Astrocyte (in vitro differentiated cells and primary cell): ENCODE data around the gene MLPH. TPM values are rescaled to one million over a fixed set of nuclear protein-coding genes. Genes with fewer than 3 reads are reported as not detected.

ENCODE experiments used
- DNase-seq: peaks from one replicate; pipeline ENCODE4 v3.0.0-alpha.2; 2010; ENCODE audit warnings: low read depth
- FAIRE-seq: peaks from 2 replicates; lab custom pipeline; 2011; peaks lifted over from hg19 to GRCh38; lab: Jason Lieb, UNC
- H2AFZ ChIP-seq: 2 replicates; pipeline ENCODE4 v1.6.0; 2012; ENCODE audit warnings: low read depth, low read length, inconsistent platforms
- H3K27ac ChIP-seq: 2 replicates; pipeline ENCODE4 v1.5.1; 2011; ENCODE audit warnings: low read depth, low read length, inconsistent platforms
- H3K27me3 ChIP-seq: 2 replicates; pipeline ENCODE4 v1.6.0; 2011; ENCODE audit warnings: low read length, inconsistent platforms; ENCODE audit not compliant: insufficient read depth
- H3K36me3 ChIP-seq: 2 replicates; pipeline ENCODE4 v1.5.1; 2011; ENCODE audit warnings: low read length, inconsistent platforms; ENCODE audit not compliant: insufficient read depth
- H3K4me1 ChIP-seq: 2 replicates; pipeline ENCODE4 v1.5.1; 2011; ENCODE audit warnings: low read length, inconsistent platforms; ENCODE audit not compliant: insufficient read depth
- H3K4me2 ChIP-seq: 2 replicates; pipeline ENCODE4 v1.6.0; 2012; ENCODE audit warnings: low read length, inconsistent platforms
- H3K4me3 ChIP-seq: 2 replicates; pipeline ENCODE4 v1.5.1; 2011; ENCODE audit warnings: low read depth, mild to moderate bottlenecking, low read length, inconsistent platforms; ENCODE audit not compliant: insufficient read depth
- H3K79me2 ChIP-seq: 2 replicates; pipeline ENCODE4 v1.6.0; 2012; ENCODE audit warnings: mild to moderate bottlenecking, low read length, inconsistent platforms; ENCODE audit not compliant: insufficient read depth
- H3K9ac ChIP-seq: 2 replicates; pipeline ENCODE4 v1.6.0; 2012; ENCODE audit warnings: mild to moderate bottlenecking, low read length, inconsistent platforms
- H3K9me3 ChIP-seq: 2 replicates; pipeline ENCODE4 v1.5.1; 2012; ENCODE audit warnings: low read depth, mild to moderate bottlenecking, low read length, inconsistent platforms; ENCODE audit not compliant: insufficient read depth
- H4K20me1 ChIP-seq: 2 replicates; pipeline ENCODE4 v1.6.0; 2012; ENCODE audit warnings: low read length, inconsistent platforms; ENCODE audit not compliant: insufficient read depth
- H3K27ac Mint-ChIP-seq: one replicate; pipeline ENCODE4 v1.8.0; 2021; ENCODE audit warnings: mild to moderate bottlenecking, mixed read lengths; ENCODE audit not compliant: unreplicated experiment
- H3K27me3 Mint-ChIP-seq: one replicate; pipeline ENCODE4 v1.8.0; 2021; ENCODE audit warnings: low read depth, mixed read lengths; ENCODE audit not compliant: unreplicated experiment
- H3K36me3 Mint-ChIP-seq: one replicate; pipeline ENCODE4 v1.8.0; 2021; ENCODE audit warnings: low read depth, mixed read lengths; ENCODE audit not compliant: unreplicated experiment
- H3K4me1 Mint-ChIP-seq: one replicate; pipeline ENCODE4 v1.8.0; 2021; ENCODE audit warnings: low read depth, mixed read lengths; ENCODE audit not compliant: unreplicated experiment
- H3K4me3 Mint-ChIP-seq: one replicate; pipeline ENCODE4 v1.8.0; 2021; ENCODE audit warnings: mild to moderate bottlenecking, moderate library complexity, mixed read lengths; ENCODE audit not compliant: unreplicated experiment
- H3K9me3 Mint-ChIP-seq: one replicate; pipeline ENCODE4 v1.8.0; 2021; ENCODE audit warnings: mild to moderate bottlenecking, mixed read lengths; ENCODE audit not compliant: unreplicated experiment
- CTCF ChIP-seq: IDR thresholded peaks from 2 replicates; pipeline ENCODE4 v1.5.1; 2011; ENCODE audit warnings: low read depth, mild to moderate bottlenecking, inconsistent platforms, low read length, moderate library complexity; ENCODE audit not compliant: insufficient read depth
- EZH2 ChIP-seq: IDR thresholded peaks from 2 replicates; pipeline ENCODE4 v1.6.1; 2012; ENCODE audit warnings: mild to moderate bottlenecking, low read length, inconsistent platforms; ENCODE audit not compliant: insufficient read depth
- total RNA-seq: library from RNA; stranded (reverse); gene quantifications from 2 replicates; pipeline ENCODE4 v1.2.1, GENCODE V29; 2021

The MLPH gene
- total RNA-seq, 1 donor from 2014 or later: 14.2 TPM

DNA sequence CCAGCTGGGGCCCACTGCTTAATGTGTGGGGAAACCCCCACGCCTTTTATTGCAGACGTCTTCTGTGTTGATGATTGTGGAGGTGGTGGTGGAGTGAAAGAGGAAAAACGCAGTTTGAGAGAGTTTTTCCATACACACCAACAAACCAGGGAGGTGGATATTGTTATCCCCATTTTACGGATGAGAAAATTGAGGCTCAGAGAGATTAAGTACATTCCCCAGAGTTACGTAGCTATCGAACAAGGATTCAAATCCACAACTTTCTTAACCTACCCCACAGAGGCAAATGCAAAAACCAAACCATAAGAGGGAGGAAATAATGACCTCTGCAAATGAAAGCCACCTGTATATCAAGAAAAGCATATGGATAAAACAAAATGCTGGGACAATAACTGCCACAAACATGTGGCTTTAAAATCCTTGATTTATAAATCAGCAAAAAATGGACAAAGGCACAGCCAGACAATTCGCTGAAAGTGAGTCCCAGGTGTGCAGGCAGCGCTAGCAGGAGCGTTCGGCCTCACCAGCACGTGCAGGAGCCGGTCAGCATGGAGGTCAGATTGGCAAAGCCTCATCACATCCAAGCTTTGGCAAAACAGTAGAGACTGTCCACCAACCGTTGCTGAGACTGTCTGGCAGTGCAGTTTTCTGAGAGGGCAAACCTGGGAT is 116.1 kb downstream of the MLPH start:
- H3K4me3 Mint-ChIP-seq: no peak overlapping the region
- H3K9me3 Mint-ChIP-seq: peaks cover 1% of the 10 kb centered on the region
- H3K36me3 Mint-ChIP-seq: no peaks in the 10 kb centered on the region
- Histone ChIP-seq H2AFZ (peak overlapping the region; percentile 76), H3K36me3 (no peaks in the 10 kb centered on the region), H3K4me1 (peaks cover 10% of the 10 kb centered on the region), H3K9ac (no peak overlapping the region), H3K4me3 (peak overlapping the region; percentile 18), H3K4me2 (peak overlapping the region; percentile 80), H3K27me3 (no peaks in the 10 kb centered on the region), H4K20me1 (no peaks in the 10 kb centered on the region), H3K9me3 (no peaks in the 10 kb centered on the region), H3K27ac (no peak overlapping the region), H3K79me2 (no peaks in the 10 kb centered on the region)
- peaks cover 22% of the 10 kb centered on the region for H3K27me3 Mint-ChIP-seq
- DNase-seq: no peak
- H3K27ac Mint-ChIP-seq: peak overlapping the region; percentile 55
- TF ChIP-seq CTCF (no peak), EZH2 (no peak)
- H3K4me1 Mint-ChIP-seq: peaks cover 6% of the 10 kb centered on the region
- FAIRE-seq: no peak

DNA sequence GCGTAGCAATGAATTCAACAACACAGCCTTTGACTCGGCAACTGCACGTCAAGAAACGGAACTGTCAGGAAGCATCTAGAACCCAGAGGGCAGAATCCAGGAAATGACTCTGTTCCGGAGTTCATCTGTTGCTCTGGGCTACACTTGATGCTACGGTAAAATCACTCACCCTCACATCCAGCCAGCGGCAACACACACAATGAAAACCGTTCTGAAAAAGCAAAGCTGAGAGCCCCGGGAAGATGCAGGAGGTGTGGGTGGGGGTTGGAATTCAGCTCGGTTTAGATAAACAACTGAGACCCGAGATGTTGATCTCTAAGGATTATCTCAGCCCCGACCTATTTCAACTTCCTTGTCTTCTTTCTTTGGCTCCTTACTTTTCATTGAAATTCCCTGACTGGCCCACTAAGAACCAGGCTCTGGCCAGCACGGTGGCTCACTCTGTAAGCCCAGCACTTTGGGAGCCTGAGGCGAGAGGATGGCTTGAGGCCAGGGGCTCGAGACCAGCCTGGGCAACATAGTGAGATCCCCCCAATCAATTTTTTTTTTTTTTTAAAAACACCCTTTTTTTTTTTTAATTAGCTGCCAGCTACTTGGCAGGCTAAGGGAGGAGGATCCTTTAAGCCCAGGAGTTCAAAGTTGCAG is 116.8 kb downstream of the MLPH start:
- H3K9ac ChIP-seq: peak overlapping the region; percentile 57
- no peak for TF ChIP-seq EZH2
- no peak for TF ChIP-seq CTCF
- Mint-ChIP-seq H3K27ac (no peak overlapping the region), H3K36me3 (no peaks in the 10 kb centered on the region), H3K4me3 (no peak overlapping the region), H3K9me3 (peaks cover 2% of the 10 kb centered on the region), H3K4me1 (peaks cover 6% of the 10 kb centered on the region), H3K27me3 (peaks cover 16% of the 10 kb centered on the region)
- peak overlapping the region; percentile 18 for H3K4me3 ChIP-seq
- DNase-seq (peak; percentile 60), FAIRE-seq (no peak)
- no peaks in the 10 kb centered on the region for H3K36me3 ChIP-seq
- H3K4me2 ChIP-seq: peak overlapping the region; percentile 80
- H4K20me1 ChIP-seq: no peaks in the 10 kb centered on the region
- H3K9me3 ChIP-seq: no peaks in the 10 kb centered on the region
- no peaks in the 10 kb centered on the region for H3K79me2 ChIP-seq
- H3K27ac ChIP-seq: peak overlapping the region; percentile 45
- H3K4me1 ChIP-seq: peaks cover 10% of the 10 kb centered on the region
- peak overlapping the region; percentile 76 for H2AFZ ChIP-seq
- H3K27me3 ChIP-seq: no peaks in the 10 kb centered on the region

DNA sequence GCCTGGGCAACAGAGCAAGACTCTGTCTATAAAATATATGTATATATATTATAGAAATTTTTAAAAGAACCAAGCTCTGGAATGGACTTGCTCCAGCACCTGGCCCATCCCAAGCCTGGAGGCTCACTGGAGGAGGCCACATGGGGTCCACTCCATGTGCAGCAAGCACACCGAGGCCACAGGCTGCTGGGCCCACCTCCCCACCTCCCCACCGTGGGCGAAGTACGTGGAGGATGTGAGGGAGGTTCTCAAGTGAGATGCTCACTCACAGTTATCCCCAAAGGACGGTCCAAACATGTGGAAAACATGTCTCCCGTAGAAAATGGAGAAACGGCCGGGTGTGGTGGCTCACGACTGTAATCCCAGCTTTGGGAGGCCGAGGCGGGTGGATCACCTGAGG is 117.3 kb downstream of the MLPH start:
- H3K36me3 ChIP-seq: no peaks in the 10 kb centered on the region
- H3K4me3 ChIP-seq: no peak overlapping the region
- H2AFZ ChIP-seq: no peak overlapping the region
- Mint-ChIP-seq H3K27ac (no peak overlapping the region), H3K4me3 (no peak overlapping the region), H3K27me3 (peaks cover 13% of the 10 kb centered on the region), H3K9me3 (peaks cover 2% of the 10 kb centered on the region), H3K36me3 (no peaks in the 10 kb centered on the region), H3K4me1 (peaks cover 6% of the 10 kb centered on the region)
- H4K20me1 ChIP-seq: no peaks in the 10 kb centered on the region
- H3K79me2 ChIP-seq: no peaks in the 10 kb centered on the region
- DNase-seq (no peak), FAIRE-seq (no peak)
- TF ChIP-seq EZH2 (no peak), CTCF (no peak)
- no peaks in the 10 kb centered on the region for H3K27me3 ChIP-seq
- H3K9me3 ChIP-seq: no peaks in the 10 kb centered on the region
- H3K27ac ChIP-seq: no peak overlapping the region
- H3K4me2 ChIP-seq: no peak overlapping the region
- peaks cover 10% of the 10 kb centered on the region for H3K4me1 ChIP-seq
- H3K9ac ChIP-seq: no peak overlapping the region
